Liver (tissue), 3 donors: ENCODE measurements around the gene SALL1.

ENCODE experiments used
- GABPA ChIP-seq, 2 donors: IDR thresholded peaks in 1 of 2; conservative IDR thresholded peaks in 1 of 2; 2 replicates each; pipeline ENCODE4 v1.6.1; 2016; ENCODE audit warnings: antibody characterized with exemption in 2 of 2, mild to moderate bottlenecking in 1 of 2, moderate library complexity in 1 of 2
- HNF4A ChIP-seq, 2 donors: conservative IDR thresholded peaks; 2 replicates each; pipeline ENCODE4 v1.6.1; 2016; ENCODE audit warnings: antibody characterized with exemption in 2 of 2, mild to moderate bottlenecking in 2 of 2
- MAX ChIP-seq: IDR thresholded peaks from 2 replicates; pipeline ENCODE4 v1.6.1; 2016; ENCODE audit warnings: antibody characterized with exemption
- TAF1 ChIP-seq: conservative IDR thresholded peaks from 2 replicates; pipeline ENCODE4 v1.6.1; 2016; ENCODE audit warnings: antibody characterized with exemption, mild to moderate bottlenecking
- YY1 ChIP-seq: IDR thresholded peaks from 2 replicates; pipeline ENCODE4 v1.6.1; 2016; ENCODE audit warnings: antibody characterized with exemption, mild to moderate bottlenecking
- ZBTB33 ChIP-seq: IDR thresholded peaks from 2 replicates; pipeline ENCODE4 v1.6.1; 2016; ENCODE audit warnings: antibody characterized with exemption
- TF ChIP-seq, protein P1 (sequence below): IDR thresholded peaks from 2 replicates; pipeline ENCODE4 v1.6.1; 2016; ENCODE audit warnings: antibody characterized with exemption, mild to moderate bottlenecking
- TF ChIP-seq, protein P2 (sequence below): fragments of 150-350 bp; IDR thresholded peaks from 2 replicates; pipeline ENCODE4 v1.5.1; 2017; ENCODE audit warnings: improper control_type of control experiment, low read depth, low read length; ENCODE audit not compliant: missing input control
- TF ChIP-seq, protein P3 (sequence below): IDR thresholded peaks from 2 replicates; pipeline ENCODE4 v1.6.1; 2016; ENCODE audit warnings: antibody characterized with exemption
- donor health status: healthy.
- donor health status: healthy.

GRCh38 chr16:51131619-51132018, 19.5 kb downstream of the SALL1 start:
- TF ChIP-seq, protein P1, sequence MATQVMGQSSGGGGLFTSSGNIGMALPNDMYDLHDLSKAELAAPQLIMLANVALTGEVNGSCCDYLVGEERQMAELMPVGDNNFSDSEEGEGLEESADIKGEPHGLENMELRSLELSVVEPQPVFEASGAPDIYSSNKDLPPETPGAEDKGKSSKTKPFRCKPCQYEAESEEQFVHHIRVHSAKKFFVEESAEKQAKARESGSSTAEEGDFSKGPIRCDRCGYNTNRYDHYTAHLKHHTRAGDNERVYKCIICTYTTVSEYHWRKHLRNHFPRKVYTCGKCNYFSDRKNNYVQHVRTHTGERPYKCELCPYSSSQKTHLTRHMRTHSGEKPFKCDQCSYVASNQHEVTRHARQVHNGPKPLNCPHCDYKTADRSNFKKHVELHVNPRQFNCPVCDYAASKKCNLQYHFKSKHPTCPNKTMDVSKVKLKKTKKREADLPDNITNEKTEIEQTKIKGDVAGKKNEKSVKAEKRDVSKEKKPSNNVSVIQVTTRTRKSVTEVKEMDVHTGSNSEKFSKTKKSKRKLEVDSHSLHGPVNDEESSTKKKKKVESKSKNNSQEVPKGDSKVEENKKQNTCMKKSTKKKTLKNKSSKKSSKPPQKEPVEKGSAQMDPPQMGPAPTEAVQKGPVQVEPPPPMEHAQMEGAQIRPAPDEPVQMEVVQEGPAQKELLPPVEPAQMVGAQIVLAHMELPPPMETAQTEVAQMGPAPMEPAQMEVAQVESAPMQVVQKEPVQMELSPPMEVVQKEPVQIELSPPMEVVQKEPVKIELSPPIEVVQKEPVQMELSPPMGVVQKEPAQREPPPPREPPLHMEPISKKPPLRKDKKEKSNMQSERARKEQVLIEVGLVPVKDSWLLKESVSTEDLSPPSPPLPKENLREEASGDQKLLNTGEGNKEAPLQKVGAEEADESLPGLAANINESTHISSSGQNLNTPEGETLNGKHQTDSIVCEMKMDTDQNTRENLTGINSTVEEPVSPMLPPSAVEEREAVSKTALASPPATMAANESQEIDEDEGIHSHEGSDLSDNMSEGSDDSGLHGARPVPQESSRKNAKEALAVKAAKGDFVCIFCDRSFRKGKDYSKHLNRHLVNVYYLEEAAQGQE = no peak
- TF ChIP-seq, protein P2, sequence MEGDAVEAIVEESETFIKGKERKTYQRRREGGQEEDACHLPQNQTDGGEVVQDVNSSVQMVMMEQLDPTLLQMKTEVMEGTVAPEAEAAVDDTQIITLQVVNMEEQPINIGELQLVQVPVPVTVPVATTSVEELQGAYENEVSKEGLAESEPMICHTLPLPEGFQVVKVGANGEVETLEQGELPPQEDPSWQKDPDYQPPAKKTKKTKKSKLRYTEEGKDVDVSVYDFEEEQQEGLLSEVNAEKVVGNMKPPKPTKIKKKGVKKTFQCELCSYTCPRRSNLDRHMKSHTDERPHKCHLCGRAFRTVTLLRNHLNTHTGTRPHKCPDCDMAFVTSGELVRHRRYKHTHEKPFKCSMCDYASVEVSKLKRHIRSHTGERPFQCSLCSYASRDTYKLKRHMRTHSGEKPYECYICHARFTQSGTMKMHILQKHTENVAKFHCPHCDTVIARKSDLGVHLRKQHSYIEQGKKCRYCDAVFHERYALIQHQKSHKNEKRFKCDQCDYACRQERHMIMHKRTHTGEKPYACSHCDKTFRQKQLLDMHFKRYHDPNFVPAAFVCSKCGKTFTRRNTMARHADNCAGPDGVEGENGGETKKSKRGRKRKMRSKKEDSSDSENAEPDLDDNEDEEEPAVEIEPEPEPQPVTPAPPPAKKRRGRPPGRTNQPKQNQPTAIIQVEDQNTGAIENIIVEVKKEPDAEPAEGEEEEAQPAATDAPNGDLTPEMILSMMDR = no peak
- no peak for TF ChIP-seq ZBTB33
- peak; percentile 52 for TF ChIP-seq MAX
- TF ChIP-seq, protein P3, sequence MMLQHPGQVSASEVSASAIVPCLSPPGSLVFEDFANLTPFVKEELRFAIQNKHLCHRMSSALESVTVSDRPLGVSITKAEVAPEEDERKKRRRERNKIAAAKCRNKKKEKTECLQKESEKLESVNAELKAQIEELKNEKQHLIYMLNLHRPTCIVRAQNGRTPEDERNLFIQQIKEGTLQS = no peak
- TF ChIP-seq HNF4A (conservative IDR thresholded peaks at IDR 0.05) = no peak
- no peak for TF ChIP-seq TAF1
- TF ChIP-seq YY1 = no peak
- TF ChIP-seq GABPA (IDR thresholded peaks at IDR 0.05 in 1 of 2, conservative IDR thresholded peaks at IDR 0.05 in 1 of 2) = no peak
